ENCODE data around the gene METTL4.

The METTL4 gene
- total RNA-seq: 27.3 to 38.0 (median 29.1) reads per million in 3 experiments

GRCh38 chr18:2571200-2572170 lies at the start of gene METTL4, which contains the start of gene NDC80:
Gene METTL4 (minus strand): TSS chr18:2571505. CDS start chr18:2567216, 4,289 bp downstream.
Gene NDC80 (plus strand): TSS chr18:2571557. CDS start chr18:2572986, 1,429 bp downstream.
- peak; percentile 78 for DNase-seq

- DNase-seq: no peak
These were observed 46.7 kb upstream of the METTL4 start for GRCh38 chr18:2618009-2618408.

DNA sequence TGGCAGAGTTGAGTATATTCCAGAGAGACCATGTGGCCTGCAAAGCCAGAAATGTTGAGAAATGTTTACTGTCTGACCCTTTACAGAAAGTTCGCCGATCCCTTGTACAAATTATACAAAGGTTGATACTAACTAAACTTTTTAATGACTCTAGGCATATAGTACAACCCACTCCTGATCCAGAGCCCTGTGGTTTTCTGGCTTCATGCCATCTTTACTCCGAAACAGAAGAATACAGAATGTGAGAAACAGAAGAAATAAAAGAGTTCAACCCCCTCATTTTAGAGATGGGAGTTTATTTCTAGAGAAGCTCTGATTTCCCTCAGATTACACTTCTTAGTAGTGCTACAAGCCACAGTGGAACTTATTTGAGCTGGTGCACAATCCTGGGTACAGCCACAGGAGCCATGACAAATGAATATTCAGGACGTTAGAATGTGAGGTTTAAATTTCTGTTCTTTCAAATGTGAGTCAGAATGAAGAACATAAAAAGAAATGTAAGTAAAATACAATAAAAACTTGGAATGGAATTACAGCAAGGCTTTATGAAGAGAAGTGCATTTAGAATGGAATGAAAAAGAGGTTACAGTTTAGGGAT lies 46.2 kb upstream of the METTL4 start:
- no peak for DNase-seq

- no peak for DNase-seq
These were observed 41.7 kb upstream of the METTL4 start for GRCh38 chr18:2612996-2613395.

GRCh38 chr18:2610549-2610948 lies 39.2 kb upstream of the METTL4 start:
- no peak for DNase-seq

GRCh38 chr18:2609604-2610003 lies 38.3 kb upstream of the METTL4 start:
- DNase-seq: no peak

- DNase-seq: peak; percentile 52
These were observed 35.0 kb upstream of the METTL4 start for GRCh38 chr18:2606335-2606734.

- DNase-seq: no peak
These were observed 31.5 kb upstream of the METTL4 start for GRCh38 chr18:2602844-2603243.

- peak; percentile 32 for DNase-seq
These were observed 26.3 kb upstream of the METTL4 start for GRCh38 chr18:2597639-2598038.

DNA sequence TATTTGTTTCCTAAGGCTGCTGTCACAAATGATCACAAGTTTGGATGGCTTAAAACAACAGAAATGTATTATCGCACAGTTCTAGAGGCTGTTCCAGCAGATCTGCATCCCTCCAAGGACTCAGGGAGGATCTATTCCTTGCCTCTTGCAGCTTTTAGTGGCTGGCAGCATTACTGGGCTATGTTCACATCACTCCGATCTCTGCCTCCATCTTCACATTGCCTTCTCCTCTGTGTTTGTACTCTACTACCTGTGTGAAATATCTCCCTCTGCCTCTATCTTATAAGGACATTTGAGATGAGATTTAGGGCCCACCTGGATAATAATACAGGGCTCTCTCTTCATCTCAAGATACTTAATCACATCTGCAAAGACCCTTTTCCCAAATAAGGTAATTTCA lies 19.0 kb upstream of the METTL4 start:
- no peak for DNase-seq

DNA sequence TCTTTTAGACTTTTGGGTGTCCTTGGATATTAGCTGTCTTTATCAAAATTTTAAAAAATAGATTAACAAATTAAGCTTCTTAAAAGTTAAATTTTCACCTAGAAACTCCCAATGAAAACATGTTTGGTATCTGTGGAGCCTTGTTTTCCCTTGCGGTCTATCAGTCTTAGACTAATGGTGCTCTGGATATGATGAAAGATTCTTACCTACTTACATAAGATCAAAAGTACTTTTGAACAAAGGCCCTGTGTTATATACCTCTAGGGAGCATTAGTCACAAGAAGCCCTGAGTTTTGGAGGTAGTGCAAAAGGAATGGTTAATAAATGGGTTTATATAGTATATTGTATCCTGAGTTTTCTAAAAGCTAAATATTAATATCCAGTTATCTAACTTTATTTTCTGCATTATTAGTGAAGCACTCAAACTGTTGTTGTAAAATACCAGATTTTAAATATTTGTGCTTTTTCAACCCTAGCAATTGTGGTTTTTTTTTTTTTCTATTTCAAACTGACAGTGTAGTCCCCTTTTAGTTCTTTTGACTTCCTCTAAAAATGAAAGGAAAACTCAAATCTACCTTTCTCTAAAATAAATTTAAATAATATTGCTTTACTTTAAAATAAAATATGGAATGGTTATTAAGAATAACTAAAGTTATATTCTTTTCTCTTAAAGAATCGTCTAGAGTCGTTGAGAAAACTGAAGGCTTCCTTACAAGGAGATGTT lies 18.2 kb upstream of the METTL4 start:
- DNase-seq: peak; percentile 18

DNA sequence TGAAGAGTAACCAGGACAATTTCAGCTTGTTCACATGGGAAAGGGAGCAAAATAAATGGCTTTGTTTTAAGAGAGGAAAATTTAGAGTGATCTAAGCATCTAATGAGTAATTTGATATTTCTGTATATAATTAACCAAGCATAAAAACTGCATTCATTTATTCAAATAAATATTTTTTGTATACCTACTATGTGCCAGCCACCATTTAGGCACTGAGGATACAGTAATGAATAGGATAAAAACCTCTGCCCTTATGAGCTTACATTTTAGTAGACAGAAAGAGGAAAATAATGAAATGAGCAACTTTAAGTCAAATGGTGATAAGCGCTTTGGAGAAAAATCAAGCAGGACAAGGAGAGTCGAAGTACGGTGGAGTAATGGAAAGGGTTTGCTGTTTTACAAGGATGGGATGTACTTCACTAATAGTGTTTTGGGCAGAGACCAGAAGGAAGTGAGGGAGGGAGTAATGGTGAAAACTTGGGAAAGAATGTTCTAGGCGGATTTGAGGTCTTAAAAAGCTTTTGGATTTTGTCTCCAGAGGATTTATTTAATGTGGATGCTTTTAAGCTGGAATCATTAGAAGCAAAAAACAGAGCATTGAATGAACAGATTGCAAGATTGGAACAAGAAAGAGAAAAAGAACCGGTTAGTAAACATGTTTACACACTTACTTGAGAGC lies 17.5 kb upstream of the METTL4 start:
- DNase-seq: no peak

- no peak for DNase-seq
These were observed 16.5 kb upstream of the METTL4 start for GRCh38 chr18:2587788-2588187.

- no peak for DNase-seq
These were observed 2.1 kb upstream of the METTL4 start for GRCh38 chr18:2573408-2573807.

DNA sequence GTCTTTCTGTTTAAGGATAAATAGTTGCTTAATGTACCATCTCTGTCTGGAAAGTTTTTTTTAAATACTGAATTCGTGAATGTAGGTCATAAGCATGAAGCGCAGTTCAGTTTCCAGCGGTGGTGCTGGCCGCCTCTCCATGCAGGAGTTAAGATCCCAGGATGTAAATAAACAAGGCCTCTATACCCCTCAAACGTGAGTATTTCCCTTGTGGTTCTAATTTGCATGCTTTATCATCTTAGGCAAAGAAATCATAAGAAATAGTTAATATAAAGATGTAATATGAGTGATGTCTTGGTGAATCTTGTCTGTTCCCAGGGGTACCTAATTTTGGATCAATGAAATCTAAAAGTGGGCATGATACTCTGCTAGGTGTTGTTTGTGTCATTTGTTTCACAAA lies 1.6 kb upstream of the METTL4 start:
- DNase-seq: no peak

- DNase-seq: peak; percentile 19
These were observed 865 bp upstream of the METTL4 start for GRCh38 chr18:2572171-2572569.

- peak; percentile 61 for DNase-seq
These were observed 519 bp downstream of the METTL4 start for GRCh38 chr18:2570772-2571199.

- no peak for DNase-seq
These were observed 1.7 kb downstream of the METTL4 start for GRCh38 chr18:2569338-2570207.

- DNase-seq: no peak
These were observed 2.7 kb downstream of the METTL4 start for GRCh38 chr18:2568605-2569004.

- no peak for DNase-seq
These were observed 3.2 kb downstream of the METTL4 start for GRCh38 chr18:2568129-2568528.

- DNase-seq: no peak
These were observed 6.9 kb downstream of the METTL4 start for GRCh38 chr18:2564373-2564772.

- no peak for DNase-seq
These were observed 12.1 kb downstream of the METTL4 start for GRCh38 chr18:2559249-2559648.
